IMR-90 (cell line): ENCODE results near the gene PRTFDC1.

Source experiments
- CHD1 ChIP-seq: IDR thresholded peaks from 2 replicates; pipeline ENCODE4 v1.6.1; 2012; ENCODE audit warnings: low read depth, low read length, improper control_type of control experiment
- FOS ChIP-seq: fragments of 150-350 bp; IDR thresholded peaks from 2 replicates; pipeline ENCODE4 v1.6.1; 2016; ENCODE audit warnings: low read depth, low read length
- MAZ ChIP-seq: IDR thresholded peaks from 2 replicates; pipeline ENCODE4 v1.6.1; 2012; ENCODE audit warnings: low read depth, mild to moderate bottlenecking, low read length, improper control_type of control experiment, moderate library complexity, borderline replicate concordance
- POLR2A ChIP-seq: IDR thresholded peaks from 2 replicates; pipeline ENCODE4 v1.6.1; 2012; ENCODE audit warnings: mild to moderate bottlenecking, low read depth, low read length
- SMC3 ChIP-seq: fragments of 150-350 bp; IDR thresholded peaks from 2 replicates; pipeline ENCODE4 v1.6.1; 2016; ENCODE audit warnings: low read depth, mild to moderate bottlenecking, antibody characterized with exemption, low read length, moderate library complexity
- TF ChIP-seq, protein P1 (sequence below): conservative IDR thresholded peaks from 2 replicates; pipeline ENCODE4 v1.5.1; 2012; ENCODE audit warnings: mild to moderate bottlenecking, low read depth, low read length, improper control_type of control experiment
- TF ChIP-seq, protein P2 (sequence below): fragments of 150-350 bp; IDR thresholded peaks from 2 replicates; pipeline ENCODE4 v1.6.1; 2017; ENCODE audit warnings: mild to moderate bottlenecking, antibody characterized with exemption, low read length, low read depth

DNA sequence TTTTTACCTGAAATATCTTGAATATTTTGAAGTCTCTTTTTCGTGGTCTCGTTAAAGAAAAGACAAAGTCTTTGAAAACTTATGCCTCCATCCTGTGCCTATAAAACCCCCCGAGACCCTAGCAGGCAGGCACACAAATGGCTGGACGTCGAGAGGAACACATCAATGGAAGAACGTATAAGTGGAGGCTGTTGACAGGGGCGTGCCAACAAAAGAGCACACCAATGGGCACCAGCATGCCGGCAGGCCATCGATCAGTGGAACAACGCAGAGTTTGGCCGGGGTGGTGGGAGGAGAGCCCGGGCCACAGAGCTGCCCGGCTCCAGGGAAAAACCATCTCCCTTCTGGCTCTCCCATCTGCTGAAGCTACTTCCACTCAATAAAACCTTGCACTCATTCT lies 38.9 kb upstream of the PRTFDC1 start:
- TF ChIP-seq FOS, result no peak
- TF ChIP-seq CHD1, result no peak
- TF ChIP-seq, protein P1, sequence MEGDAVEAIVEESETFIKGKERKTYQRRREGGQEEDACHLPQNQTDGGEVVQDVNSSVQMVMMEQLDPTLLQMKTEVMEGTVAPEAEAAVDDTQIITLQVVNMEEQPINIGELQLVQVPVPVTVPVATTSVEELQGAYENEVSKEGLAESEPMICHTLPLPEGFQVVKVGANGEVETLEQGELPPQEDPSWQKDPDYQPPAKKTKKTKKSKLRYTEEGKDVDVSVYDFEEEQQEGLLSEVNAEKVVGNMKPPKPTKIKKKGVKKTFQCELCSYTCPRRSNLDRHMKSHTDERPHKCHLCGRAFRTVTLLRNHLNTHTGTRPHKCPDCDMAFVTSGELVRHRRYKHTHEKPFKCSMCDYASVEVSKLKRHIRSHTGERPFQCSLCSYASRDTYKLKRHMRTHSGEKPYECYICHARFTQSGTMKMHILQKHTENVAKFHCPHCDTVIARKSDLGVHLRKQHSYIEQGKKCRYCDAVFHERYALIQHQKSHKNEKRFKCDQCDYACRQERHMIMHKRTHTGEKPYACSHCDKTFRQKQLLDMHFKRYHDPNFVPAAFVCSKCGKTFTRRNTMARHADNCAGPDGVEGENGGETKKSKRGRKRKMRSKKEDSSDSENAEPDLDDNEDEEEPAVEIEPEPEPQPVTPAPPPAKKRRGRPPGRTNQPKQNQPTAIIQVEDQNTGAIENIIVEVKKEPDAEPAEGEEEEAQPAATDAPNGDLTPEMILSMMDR, result no peak
- TF ChIP-seq SMC3, result no peak
- TF ChIP-seq, protein P2, sequence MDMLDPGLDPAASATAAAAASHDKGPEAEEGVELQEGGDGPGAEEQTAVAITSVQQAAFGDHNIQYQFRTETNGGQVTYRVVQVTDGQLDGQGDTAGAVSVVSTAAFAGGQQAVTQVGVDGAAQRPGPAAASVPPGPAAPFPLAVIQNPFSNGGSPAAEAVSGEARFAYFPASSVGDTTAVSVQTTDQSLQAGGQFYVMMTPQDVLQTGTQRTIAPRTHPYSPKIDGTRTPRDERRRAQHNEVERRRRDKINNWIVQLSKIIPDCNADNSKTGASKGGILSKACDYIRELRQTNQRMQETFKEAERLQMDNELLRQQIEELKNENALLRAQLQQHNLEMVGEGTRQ, result no peak
- no peak for TF ChIP-seq POLR2A
- TF ChIP-seq MAZ, result no peak
